Right lobe of liver (tissue), 6 donors: ENCODE measurements around the gene ATF1. TPM values are rescaled to one million over a fixed set of nuclear protein-coding genes. Genes with fewer than 3 reads are reported as not detected.
"Not testable (repeated sequence)": the region's sequence is repeated elsewhere in the genome, so short reads cannot be mapped to it uniquely, and the experiment has no call there.

Source experiments
- ATAC-seq, 4 donors: fragments of 200-7000 bp; cut with Tn5 transposase; one replicate each; pipeline ENCODE4 v1.9.1; 2020; ENCODE audit warnings: mild to moderate bottlenecking in 4 of 4, moderate library complexity in 4 of 4
- DNase-seq, 3 donors: peaks; one replicate each; pipeline ENCODE4 v3.0.0-alpha.2; 2020
- H3K27ac ChIP-seq, 3 donors: fragments of 200-600 bp; one replicate each; pipeline ENCODE4 v1.8.0; 2022
- H3K27me3 ChIP-seq, 2 donors: fragments of 200-600 bp; one replicate each; pipeline ENCODE4 v1.8.0; 2022
- H3K36me3 ChIP-seq, 4 donors: fragments of 200-600 bp; sonication (generic) in 1 of 4; one replicate each; pipeline versions ENCODE4 v1.5.1 to v1.8.0; 2017 to 2022; ENCODE audit warnings: control low read depth in 1 of 4
- H3K4me1 ChIP-seq, 4 donors: fragments of 200-600 bp; sonication (generic) in 1 of 4; one replicate each; pipeline versions ENCODE4 v1.5.1 to v1.8.0; 2017 to 2022; ENCODE audit warnings: control low read depth in 1 of 4
- H3K4me3 ChIP-seq, 3 donors: fragments of 200-600 bp; one replicate each; pipeline ENCODE4 v1.8.0; 2022
- H3K9me3 ChIP-seq, 4 donors: fragments of 200-600 bp; sonication (generic) in 1 of 4; one replicate each; pipeline versions ENCODE4 v1.5.1 to v1.8.0; 2017 to 2022; ENCODE audit warnings: control low read depth in 1 of 4
- POLR2A ChIP-seq: fragments of 450-650 bp; IDR thresholded peaks from one replicate; pipeline ENCODE4 v1.6.1; 2017; ENCODE audit warnings: antibody characterized with exemption, mild to moderate bottlenecking
- WGBS: methylation state at CpG from one replicate; pipeline ENCODE4 v1.1.6; 2018; ENCODE audit warnings: low coverage, low lambda C conversion rate; ENCODE audit not compliant: insufficient coverage; ENCODE audit errors: missing lambda C conversion rate; 5-methylcytosine and 5-hydroxymethylcytosine counted together
- intact Hi-C, 2 donors: fragments of 100-400 bp; cut with DNase I; formaldehyde crosslinking; loops; one replicate each; pipeline versions ENCODE4 v1.11.2 to v1.14.1; 2022
- total RNA-seq, 6 experiments: library from RNA; depleted of rRNA in 2 of 6; stranded (reverse); fragments of >200 nt in 2 of 6; fragmentation: NEBNext Ultra II Directional in 3 of 6; extraction: Animal tissue kit (Norgen Biotek cat#: 25700) in 3 of 6; gene quantifications; one replicate each; pipeline versions ENCODE4 v1.1.0 to v1.2.4, GENCODE V29; 2016 to 2023
- TF ChIP-seq, protein P1 (sequence below), 4 donors: fragments of 200-600 bp in 3 of 4; fragments of 450-650 bp in 1 of 4; IDR thresholded peaks; one replicate each; pipeline versions ENCODE4 v1.5.1 to v1.8.0; 2016 to 2022; ENCODE audit warnings: antibody characterized with exemption in 4 of 4, mild to moderate bottlenecking in 2 of 4
- donor health status: DM: no; HTN: yes; CAD: no.
- donor health status: DM: no; HTN: no; CAD: no.
- donor health status: DM: no; HTN: no; CAD: no.
- donor health status: DM: no; HTN: yes; CAD: no.
- donor health status: DM: no; HTN: yes; CAD: no.

ATF1 gene
- total RNA-seq, 6 experiments from 2014 or later, result 7.3 to 19.9 (median 13.4) TPM

DNA sequence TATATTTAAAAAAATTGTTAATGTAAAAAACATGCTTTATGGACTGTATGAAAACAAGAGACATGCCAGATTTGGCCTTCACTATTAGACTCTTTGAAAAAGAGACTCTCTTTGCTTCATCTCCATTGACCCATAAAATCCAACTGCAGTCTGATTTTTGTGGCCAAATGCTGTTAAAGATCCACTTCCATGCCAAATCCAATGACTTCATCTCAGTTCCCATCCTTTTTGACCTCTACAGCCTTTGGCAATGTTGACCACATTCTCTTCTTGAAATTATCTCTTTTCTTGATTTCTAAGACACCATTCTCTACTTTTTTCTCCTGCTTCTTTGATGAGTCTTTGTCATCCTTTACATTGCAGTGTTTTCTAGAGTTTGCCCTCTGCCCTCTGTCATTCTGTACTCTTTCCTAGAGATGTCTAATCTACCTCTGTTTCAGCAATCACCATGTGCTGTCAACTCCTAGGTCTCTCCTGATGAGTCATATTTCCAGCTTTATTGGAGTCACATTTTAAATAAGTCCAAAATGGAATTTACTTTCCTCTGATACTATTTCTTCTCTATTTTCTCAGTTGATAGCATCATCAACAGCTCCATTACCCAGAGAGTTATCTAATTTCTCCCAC, 81.2 kb downstream of the ATF1 start:
- Histone ChIP-seq H3K27me3 (no peaks in the 10 kb centered on the region), H3K36me3 (no peaks in the 10 kb centered on the region), H3K9me3 (no peaks in the 10 kb centered on the region), H3K4me1 (no peaks in the 10 kb centered on the region), H3K27ac (no peak overlapping the region), H3K4me3 (no peak overlapping the region)
- ATAC-seq (no peak), DNase-seq (no peak)
- intact Hi-C loops, result loop anchor here in 1 of 2 donors (10.0 kb wide), 1 partner anchor 70 kb away; no protein-coding TSS in a partner anchor
- TF ChIP-seq, protein P1, sequence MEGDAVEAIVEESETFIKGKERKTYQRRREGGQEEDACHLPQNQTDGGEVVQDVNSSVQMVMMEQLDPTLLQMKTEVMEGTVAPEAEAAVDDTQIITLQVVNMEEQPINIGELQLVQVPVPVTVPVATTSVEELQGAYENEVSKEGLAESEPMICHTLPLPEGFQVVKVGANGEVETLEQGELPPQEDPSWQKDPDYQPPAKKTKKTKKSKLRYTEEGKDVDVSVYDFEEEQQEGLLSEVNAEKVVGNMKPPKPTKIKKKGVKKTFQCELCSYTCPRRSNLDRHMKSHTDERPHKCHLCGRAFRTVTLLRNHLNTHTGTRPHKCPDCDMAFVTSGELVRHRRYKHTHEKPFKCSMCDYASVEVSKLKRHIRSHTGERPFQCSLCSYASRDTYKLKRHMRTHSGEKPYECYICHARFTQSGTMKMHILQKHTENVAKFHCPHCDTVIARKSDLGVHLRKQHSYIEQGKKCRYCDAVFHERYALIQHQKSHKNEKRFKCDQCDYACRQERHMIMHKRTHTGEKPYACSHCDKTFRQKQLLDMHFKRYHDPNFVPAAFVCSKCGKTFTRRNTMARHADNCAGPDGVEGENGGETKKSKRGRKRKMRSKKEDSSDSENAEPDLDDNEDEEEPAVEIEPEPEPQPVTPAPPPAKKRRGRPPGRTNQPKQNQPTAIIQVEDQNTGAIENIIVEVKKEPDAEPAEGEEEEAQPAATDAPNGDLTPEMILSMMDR (IDR thresholded peaks at IDR 0.05), result no peak
- no peak for TF ChIP-seq POLR2A

DNA sequence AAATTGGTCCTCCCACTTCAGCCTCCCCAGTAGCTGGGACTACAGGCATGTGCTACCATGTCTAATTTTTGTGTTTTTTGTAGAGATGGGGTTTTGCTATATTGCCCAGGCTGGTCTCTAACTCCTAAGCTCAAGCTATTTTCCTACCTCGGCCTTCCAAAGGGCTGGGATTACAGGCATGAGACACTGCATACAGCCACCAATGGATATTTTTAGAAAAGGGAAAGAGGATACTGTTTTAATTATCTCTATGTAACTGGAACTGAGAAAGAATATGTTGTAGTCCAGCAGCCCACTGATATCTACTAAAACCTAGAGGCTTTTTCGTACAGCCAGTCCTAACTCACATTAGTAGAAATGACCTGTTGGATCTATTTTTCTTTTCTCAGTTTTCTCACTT, 85.1 kb downstream of the ATF1 start:
- no peaks in the 10 kb centered on the region for H3K4me1 ChIP-seq
- no peak overlapping the region for H3K27ac ChIP-seq
- no peak for ATAC-seq
- 62% methylated on average over 2 of the region's 2 CpGs for WGBS
- TF ChIP-seq, protein P1 (IDR thresholded peaks at IDR 0.05), result no peak
- TF ChIP-seq POLR2A, result no peak
- no peak for DNase-seq
- H3K36me3 ChIP-seq, result no peaks in the 10 kb centered on the region
- H3K9me3 ChIP-seq, result no peaks in the 10 kb centered on the region
- intact Hi-C loops, result loop anchor here in 1 of 2 donors (10.0 kb wide), 1 partner anchor 66 kb away; no protein-coding TSS in a partner anchor
- no peak overlapping the region for H3K4me3 ChIP-seq
- H3K27me3 ChIP-seq, result no peaks in the 10 kb centered on the region

DNA sequence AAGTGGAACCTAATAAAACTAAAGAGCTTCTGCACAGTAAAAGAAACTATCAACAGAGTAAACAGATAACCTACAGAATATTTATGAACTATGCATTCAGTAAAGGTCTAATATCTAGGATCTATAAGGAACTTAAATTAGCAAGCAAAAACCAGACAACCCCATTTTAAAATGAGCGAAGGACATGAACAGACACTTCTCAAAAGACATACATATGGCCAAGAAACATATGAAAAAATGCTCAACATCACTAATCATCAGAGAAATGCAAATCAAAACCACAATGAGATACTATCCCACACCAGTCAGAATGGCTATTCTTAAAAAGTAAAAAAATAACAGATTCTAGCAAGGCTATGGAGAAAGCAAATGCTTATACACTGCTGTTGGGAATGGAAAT, 91.3 kb downstream of the ATF1 start:
- H3K36me3 ChIP-seq, H3K4me3 ChIP-seq, H3K9me3 ChIP-seq, H3K27me3 ChIP-seq, intact Hi-C loops, H3K4me1 ChIP-seq, H3K27ac ChIP-seq, DNase-seq, ATAC-seq: not testable (repeated sequence)
- 100% methylated on average over 1 of the region's 1 CpG for WGBS

DNA sequence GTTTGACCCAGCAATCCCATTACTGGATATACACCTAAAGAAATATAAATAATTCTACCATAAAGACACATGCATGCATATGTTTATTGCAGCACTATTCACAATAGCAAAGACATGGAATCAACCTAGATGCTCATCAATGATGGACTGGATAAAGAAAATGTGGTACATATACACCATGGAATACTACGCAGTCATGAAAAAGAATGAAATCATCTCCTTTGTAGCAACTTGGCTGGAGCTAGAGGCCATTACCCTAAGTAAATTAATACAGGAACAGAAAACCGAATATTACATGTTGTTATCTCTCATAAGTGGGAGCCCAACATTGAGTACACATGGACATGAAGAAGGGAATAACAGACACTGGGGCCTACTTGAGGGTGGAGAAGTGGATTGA, 91.8 kb downstream of the ATF1 start:
- ATAC-seq, H3K27me3 ChIP-seq, H3K36me3 ChIP-seq, H3K4me3 ChIP-seq, intact Hi-C loops, H3K9me3 ChIP-seq, H3K4me1 ChIP-seq, DNase-seq, H3K27ac ChIP-seq: not testable (repeated sequence)
- WGBS, result 83% methylated on average over 2 of the region's 2 CpGs

DNA sequence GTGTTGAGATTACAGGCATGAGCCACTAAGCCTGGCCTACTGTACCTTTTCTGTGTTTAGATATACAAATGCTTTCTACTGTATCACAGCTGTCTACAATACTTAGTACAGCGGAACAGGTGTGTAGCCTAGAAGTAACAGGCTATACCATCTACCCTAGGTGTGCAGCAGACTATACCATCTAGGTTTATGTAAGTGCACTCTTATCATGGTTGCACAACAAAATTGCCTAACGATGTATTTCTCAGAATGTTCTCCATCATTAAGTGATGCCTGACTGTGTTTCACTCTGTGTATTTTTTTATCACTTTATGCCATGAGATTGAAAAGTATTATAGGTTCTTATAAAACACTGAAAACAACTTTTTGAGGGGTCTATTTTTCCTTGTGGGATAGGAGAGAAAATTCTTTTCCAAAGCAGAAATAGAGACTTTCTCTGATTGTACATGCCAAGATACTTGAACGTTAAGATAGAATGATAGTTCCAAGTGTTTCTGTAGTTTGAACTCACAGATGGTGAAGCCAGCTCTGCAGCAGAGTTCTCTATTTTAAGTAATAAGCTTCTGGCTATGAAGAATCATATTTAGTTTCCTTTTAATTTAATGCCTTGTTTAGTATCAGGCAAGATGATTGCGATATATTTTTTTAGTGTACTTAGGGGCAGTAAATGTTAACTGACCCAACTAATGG, 95.9 kb downstream of the ATF1 start:
- intact Hi-C loops, result no loop called here
- 63% methylated on average over 4 of the region's 4 CpGs for WGBS
- no peaks in the 10 kb centered on the region for H3K36me3 ChIP-seq
- ATAC-seq (no peak), DNase-seq (no peak)
- no peak overlapping the region for H3K27ac ChIP-seq
- no peak overlapping the region for H3K4me3 ChIP-seq
- H3K9me3 ChIP-seq, result no peaks in the 10 kb centered on the region
- no peaks in the 10 kb centered on the region for H3K27me3 ChIP-seq
- no peak for TF ChIP-seq POLR2A
- TF ChIP-seq, protein P1 (IDR thresholded peaks at IDR 0.05), result no peak
- H3K4me1 ChIP-seq, result no peaks in the 10 kb centered on the region
